A673 (cell line): ENCODE data around the gene OR52E8.

ENCODE experiments used
- EZH2 ChIP-seq: fragments of 200-600 bp; sonication (generic); IDR thresholded peaks from 2 replicates; pipeline ENCODE4 v1.6.1; 2017; ENCODE audit warnings: borderline replicate concordance, low read depth, mild to moderate bottlenecking, mixed read lengths, antibody characterized with exemption, low read length; ENCODE audit not compliant: poor library complexity, severe bottlenecking
- TF ChIP-seq, protein P1 (sequence below): fragments of 300-800, 200-600 bp; sonication (generic); conservative IDR thresholded peaks from 2 replicates; pipeline ENCODE4 v1.5.1; 2017; ENCODE audit warnings: low read depth, mild to moderate bottlenecking, antibody characterized with exemption, low read length, moderate library complexity, mixed read lengths

DNA sequence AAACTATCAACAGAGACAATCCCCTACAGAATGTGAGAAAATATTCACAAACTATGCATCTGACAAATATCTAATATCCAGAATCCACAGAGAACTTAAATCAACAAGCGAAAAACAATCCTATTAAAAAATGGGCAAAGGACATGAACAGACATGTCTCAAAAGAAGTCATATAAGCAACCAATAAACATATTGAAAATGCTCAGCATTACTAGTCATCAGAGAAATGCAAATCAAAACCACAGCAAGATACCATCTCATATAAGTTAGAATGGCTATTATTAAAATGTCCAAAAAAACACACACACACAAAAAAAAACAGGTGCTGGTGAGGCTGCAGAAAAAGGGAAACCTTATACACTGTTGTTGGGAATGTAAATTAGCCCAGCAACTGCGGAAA, 8.3 kb upstream of the OR52E8 start:
- TF ChIP-seq, protein P1, sequence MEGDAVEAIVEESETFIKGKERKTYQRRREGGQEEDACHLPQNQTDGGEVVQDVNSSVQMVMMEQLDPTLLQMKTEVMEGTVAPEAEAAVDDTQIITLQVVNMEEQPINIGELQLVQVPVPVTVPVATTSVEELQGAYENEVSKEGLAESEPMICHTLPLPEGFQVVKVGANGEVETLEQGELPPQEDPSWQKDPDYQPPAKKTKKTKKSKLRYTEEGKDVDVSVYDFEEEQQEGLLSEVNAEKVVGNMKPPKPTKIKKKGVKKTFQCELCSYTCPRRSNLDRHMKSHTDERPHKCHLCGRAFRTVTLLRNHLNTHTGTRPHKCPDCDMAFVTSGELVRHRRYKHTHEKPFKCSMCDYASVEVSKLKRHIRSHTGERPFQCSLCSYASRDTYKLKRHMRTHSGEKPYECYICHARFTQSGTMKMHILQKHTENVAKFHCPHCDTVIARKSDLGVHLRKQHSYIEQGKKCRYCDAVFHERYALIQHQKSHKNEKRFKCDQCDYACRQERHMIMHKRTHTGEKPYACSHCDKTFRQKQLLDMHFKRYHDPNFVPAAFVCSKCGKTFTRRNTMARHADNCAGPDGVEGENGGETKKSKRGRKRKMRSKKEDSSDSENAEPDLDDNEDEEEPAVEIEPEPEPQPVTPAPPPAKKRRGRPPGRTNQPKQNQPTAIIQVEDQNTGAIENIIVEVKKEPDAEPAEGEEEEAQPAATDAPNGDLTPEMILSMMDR, result no peak
- TF ChIP-seq EZH2, result no peak
